ENCODE results near the gene FAM170B.

Gene FAM170B

DNA sequence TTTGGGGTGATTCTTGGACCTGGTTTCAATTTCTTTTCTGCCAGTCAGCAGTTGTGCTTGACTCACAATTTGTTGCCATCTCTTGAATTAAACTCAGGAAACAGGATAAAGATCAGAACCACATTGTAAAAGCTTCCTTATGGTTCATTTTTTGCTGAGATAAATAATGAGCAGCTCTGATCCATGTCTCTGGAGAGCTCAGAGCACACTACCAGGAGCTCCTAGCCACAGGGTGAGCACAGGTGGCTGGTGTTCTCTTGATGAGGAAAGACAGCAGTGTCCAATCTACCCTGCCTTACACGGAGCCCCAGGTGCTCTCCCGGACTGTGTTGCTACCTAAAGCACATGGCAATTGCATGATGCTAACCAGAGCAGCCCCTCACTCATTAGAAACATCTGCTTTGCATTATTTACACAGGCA, 17.2 kb upstream of the FAM170B start:
- no peak for DNase-seq

GRCh38 chr10:49150426-49150825, 16.6 kb upstream of the FAM170B start:
- DNase-seq = no peak

GRCh38 chr10:49149881-49150280, 16.1 kb upstream of the FAM170B start:
- no peak for DNase-seq

DNA sequence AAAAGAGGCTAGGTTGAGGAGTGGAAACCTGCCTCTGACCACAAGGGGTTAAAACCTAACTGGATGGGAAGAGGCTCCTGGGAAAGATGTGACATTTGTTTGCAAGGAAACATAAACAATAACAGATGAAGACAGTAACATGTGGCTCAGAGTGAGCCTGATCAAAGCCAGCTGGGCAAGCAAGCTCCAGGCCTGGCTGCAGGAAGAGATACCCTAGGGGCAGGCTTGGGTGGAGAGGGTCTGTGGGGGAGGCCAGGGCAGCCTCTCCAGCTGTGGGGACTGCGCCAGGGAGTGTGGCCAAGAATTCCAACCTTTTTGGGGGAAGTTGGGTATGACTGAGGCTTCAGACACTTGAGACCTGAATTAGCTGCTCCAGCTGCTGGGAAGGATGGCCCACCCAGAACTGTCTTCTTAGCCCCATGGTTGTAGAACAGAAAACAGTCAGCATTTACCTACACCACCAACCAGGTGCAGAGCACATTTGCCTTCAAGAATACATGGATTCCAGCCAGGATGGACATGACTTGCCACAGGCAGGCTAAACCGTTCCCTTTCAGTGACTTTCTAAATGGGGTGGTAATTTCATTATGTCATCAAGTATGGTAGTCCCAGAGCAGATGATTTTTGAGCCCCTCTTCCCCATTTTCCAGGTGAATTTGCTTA, 10.4 kb upstream of the FAM170B start:
- no peak for DNase-seq

DNA sequence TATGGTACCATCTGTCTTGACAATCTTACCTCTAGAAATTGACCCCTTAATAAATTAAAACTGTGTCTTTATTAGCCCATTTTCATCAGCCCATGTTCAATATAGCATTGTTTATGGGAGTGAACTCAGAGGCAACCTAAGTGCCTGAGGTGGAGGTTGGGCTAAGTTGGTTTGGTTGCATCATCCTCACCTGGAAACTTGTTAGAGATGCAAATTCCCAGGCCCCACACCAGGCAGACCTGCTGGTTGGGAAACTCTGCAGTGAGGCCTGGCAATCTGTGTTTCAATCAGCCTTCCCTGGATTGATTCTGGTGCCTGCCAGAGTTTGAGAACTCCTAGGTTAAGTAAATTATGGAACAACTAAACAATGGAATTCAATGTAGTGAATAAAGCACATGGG, 9.4 kb upstream of the FAM170B start:
- DNase-seq = no peak

DNA sequence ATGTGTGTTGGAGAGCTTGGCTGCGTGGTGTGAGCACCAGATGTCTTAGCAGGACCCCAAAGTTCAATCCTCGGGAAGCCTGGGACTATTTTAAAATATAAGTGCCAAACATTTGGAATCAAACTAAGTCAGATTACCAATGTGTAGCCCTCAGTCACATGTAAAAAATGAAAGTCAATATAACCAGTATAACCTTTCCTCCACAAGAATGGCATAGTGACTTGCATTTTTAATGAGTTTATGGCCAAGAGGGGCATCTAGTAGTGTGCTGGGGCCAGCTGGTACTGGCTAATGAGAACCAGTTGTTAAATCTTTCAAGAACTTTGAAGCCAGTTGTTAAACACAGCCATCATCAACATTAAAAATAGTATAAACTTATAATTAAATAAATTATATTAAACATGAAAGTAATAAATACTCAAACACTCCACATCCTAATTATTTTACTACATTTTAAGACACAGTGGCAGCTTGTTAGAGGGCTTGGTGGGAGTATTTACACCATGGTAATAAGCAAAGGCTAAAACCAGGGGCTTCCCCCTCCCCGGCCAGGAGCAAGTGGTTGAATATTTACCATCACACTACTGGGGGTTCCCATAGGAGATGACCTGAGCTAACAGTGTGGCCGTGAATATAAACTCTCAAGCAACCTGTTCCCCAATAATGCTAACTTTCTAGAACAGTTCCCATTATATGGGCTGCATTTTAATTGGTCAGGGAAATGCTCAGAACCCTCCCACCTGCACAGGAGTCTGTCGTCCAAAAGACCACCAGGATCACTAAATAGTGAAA, 7.9 kb upstream of the FAM170B start:
- DNase-seq = no peak

GRCh38 chr10:49140304-49141177, 6.7 kb upstream of the FAM170B start:
- no peak for DNase-seq

- DNase-seq = no peak
Measured at GRCh38 chr10:49139846-49140195, 6.0 kb upstream of the FAM170B start.

DNA sequence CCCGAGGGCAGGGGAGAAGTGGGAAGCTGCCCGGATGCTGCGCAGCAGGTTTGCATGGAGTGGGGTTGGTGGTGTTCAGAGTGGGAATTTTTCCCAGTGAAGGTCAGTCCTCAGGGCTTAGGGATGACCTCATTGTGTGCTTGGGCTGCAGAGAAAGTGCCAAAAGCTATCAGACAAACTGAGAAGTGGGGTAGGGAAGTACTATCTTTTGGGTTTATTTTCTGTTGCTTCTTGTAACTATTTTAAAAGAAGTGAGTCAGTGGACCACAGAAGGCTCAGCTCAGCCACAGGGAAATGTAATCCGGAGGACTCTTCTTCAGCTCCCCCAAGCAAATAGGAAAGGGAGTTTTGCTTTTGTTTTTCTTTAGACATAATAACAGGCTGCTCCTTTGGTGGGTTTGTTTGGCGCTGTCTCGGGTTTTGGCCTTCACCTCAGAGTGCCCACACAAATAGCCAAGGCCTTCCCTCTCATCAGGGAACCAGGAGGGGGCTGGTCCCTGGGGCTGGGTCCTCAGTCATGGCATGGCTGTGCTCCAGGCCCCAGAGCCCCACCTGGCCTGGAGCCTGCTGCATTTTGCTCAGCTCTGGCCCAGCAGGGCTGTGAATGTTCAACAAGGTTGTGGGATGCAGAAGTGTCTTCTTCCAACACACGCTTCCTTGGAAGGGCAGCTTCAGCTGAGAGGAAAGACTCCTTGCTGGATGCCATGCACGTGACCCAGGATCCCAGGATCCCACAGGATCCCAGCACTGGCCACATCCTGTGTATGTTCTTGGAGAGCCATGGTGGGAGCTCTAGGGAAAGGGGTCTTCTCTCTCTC, 5.4 kb upstream of the FAM170B start:
- DNase-seq = no peak

DNA sequence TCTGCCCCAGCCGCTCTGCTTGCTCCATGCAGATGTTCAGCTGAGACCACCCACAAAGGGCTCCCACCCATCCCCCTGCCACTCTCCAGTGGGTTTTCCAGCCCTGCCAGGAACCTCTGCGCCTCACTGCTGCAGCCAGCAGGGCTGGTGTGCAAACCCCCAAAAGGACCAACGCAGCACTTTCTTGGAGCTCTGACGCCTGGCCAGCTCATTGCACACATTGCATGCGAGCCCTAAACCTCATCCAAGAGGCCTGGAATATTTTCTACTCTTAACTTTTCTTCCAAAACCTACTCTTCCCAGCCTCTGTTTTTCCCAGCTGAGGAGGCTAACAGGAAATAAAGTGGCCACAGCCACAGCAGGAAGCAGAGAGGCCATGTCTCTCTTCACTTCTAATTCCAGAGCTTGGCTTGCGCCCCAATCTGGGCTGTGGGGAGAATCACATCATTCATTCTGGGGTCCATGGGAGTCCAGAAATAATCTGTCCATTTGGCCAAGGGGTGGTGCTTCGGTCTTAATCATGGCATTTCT, 4.6 kb upstream of the FAM170B start:
- DNase-seq = no peak

DNA sequence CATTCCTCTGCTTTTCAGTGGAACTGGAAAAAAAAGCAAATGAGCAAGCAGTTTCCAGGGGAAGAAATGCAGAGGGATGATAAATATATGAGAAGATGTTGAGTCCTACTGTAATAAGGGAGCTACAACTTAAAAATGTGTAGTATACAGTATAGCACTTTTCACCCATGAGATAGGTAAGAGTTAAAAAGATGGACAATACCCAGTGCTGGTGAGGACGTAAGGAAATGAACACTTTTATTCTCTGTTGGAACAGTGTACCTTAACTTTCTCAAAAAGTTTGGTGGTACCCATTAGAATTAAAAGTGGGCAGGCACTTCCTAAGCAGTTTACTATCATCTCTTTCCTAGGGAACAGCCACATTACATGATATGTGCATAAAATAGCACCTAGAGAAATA, 2.7 kb upstream of the FAM170B start:
- no peak for DNase-seq

DNA sequence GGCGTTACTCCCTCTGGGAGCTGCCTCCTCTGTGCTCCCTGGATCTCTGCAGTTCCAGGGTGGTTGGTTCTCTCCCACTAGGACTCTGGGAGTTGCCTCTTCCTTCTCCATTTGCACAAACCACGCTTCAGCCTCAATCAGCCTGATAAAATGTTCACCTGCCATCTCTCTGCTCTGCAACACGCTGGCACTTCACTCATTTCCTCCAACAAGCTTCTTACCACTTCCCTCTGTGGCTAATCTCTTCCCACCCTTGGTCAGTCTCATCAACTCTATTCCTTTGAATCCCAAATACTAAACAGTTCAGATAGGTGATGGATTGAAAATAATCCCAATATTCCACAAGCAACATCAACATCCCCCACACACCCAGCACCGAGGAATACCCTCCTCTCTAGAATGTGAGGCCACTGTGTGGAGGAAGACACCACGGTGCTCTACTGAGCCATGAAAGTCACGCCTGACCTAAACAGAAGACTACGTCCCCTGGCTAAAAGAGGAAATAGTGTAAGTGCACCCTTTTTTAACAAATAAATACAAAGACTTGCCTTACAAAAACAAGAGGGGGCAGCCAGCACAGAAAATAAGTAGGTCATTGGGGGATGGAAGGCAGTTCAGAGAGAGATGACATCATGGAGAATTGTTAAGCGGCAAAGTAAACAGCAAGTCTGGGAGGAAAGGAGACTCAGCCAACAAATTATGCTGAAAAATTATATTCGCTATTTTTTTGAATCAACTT, 1.9 kb upstream of the FAM170B start:
- no peak for DNase-seq

DNA sequence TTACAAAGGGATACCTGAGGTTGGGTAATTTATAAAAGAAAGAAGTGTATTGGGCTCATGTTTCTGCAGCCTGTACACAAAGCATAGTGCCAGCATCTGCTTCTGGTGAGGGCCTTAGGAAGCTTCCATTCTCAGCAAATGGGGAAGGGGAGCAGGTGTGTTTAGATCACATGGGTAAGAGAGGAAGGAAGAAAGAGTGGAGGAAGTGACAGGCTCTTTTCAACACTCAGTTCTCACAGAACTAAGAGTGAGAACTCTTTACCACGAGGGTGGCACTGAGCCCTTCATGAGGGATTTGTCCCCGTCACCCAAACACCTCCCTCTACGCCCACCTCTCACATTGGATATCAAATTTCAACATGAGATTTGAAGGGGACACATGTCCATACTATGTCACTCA, 506 bp upstream of the FAM170B start:
- no peak for DNase-seq

DNA sequence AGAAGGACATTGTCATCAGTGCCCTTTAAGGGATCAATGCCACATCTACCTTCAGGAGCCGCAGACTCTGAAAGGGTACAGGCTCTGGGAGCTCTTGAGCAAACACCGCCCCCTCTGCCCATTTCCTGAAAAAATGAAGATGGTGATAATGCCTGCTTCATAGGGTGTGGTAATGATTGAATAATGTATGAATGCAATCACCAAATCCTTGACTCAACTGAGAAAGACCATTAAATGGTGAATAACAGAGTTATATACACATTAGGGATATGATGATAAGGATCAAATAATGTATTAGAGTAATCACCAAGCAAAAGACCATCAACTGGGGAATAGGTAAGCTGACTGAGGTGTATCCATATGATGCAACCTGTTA, 1.5 kb downstream of the FAM170B start:
- no peak for DNase-seq

DNA sequence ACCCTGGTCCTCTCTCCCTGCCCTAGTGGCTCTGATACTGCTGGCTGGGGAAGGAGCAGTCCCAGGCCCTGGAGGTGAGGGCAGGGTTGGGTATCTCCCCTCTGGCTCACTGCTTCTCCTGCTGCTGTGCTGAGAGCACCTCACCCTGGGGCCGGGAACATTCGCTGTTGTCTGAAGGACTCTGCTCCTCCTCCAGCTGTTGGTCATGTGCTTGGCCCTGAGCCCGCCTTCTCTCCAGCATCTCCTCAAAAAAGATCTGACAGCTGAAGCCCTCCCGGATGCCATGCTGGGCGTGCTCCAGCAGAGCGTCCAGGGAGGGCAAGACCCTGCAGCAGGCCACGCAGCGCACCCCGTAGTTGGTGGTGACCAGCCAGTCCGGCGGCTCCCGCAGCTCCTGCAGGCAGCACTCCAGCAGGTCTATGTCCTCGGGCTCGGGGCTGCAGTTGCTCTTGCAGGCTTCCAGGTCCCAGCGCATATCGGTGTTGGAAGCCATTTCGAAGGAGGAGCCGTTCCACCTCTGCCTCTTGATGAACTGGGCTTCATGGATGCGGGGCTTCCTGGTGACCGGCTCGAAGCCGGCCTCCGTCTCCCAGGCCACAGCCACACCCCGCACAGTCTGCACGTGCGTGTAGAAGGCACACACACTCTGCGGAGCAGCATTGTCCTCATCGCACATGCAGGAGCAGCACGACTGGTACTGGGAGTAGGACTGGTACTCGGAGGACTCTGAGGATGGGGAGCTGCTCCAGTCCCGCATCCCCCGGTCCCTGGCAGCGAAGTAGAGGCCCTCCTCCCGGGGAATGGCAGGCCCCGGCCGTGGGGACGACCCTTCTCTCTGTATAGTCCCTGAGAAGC, 2.1 kb downstream of the FAM170B start:
- no peak for DNase-seq

DNA sequence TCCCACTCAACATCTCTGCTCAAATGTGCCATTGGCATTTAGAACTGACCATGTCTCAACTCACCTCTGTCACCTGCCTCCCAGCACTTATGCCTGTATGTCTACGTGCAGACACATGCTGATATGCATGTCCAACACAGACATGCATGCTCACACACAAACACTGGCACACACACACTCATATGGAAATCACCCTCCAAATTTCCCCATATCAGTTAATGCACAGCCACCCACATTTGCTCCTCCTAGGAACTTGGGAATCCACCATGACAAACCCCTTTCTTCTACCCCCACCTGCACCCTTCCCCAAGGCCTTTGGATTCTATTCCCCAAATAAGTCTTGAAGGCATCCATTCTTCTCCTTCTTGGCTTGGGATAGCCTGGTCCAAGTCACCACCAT, 4.4 kb downstream of the FAM170B start:
- no peak for DNase-seq

GRCh38 chr10:49128854-49129253, 5.0 kb downstream of the FAM170B start:
- no peak for DNase-seq

DNA sequence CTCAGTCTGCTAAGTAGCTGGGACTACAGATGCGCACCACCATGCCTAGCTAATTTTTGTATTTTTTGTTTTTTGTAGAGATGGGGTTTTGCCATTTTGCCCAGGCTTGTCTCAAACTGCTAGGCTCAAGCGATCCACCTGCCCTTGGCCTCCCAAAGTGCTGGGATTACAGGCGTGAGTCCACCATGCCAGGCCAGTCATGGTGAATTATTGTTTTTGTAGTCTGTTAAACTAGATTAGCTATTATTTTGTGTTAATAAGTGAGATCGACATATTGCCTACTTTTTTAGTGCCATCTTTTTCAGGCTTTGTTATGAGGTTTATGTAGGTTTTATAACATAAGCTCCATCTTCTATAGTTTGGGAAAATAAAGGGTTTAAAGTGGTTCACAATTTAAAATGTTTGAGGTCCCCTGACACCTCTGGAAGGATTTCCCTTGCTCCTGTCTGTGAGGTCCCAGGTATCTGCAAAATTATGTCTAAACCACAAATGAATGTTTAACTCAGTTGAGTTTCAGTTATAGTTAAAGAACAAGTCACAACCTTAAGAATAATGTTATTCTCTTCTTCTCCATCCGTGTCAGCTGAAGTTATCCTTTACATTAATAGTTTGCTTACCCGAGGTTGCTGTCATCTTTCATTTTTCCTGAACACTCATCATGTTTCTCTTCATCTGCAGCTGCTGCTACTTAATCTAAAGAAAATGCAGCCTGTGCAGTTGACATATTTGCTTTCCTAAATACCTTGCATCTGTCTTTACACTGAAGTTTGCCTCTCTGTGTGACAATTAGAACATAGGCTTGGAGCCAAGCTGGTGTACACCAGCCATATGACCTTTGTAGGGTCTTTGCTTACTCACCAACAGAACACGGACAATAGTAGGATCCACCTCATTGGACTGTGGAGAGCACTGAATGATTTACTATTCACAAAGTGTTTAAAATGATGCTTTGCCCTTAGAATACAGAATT, 9.6 kb downstream of the FAM170B start:
- no peak for DNase-seq

GRCh38 chr10:49120911-49121310, 12.9 kb downstream of the FAM170B start:
- no peak for DNase-seq

- DNase-seq = no peak
Measured at GRCh38 chr10:49119746-49120145, 14.1 kb downstream of the FAM170B start.

All from NCI-H1105 treated with DMSO at 0.1 percent for 48 hours (cell line).